Stimulated activated CD4-positive, alpha-beta T cell treated with anti-CD3 and anti-CD28 coated beads, Interleukin-2, amount 100 ng/mL, for 4 hours (primary cell): Measurements from ENCODE around the gene CFAP54.

Source experiments
- DNase-seq: peaks from one replicate; pipeline ENCODE4 v3.0.0-alpha.2; 2020; ENCODE audit warnings: low read depth

Gene CFAP54

GRCh38 chr12:96752211-96752610, 262.8 kb downstream of the CFAP54 start:
- no peak for DNase-seq

- no peak for DNase-seq
Observed at GRCh38 chr12:96766232-96766631, 276.9 kb downstream of the CFAP54 start.

- DNase-seq = no peak
Observed at GRCh38 chr12:96769400-96769799, 280.0 kb downstream of the CFAP54 start.

- no peak for DNase-seq
Observed at GRCh38 chr12:96770219-96771102, 281.1 kb downstream of the CFAP54 start.

GRCh38 chr12:96773031-96773430, 283.7 kb downstream of the CFAP54 start:
- no peak for DNase-seq

GRCh38 chr12:96774496-96775256, 285.3 kb downstream of the CFAP54 start:
- no peak for DNase-seq

GRCh38 chr12:96776908-96777307, 287.5 kb downstream of the CFAP54 start:
- DNase-seq = no peak

GRCh38 chr12:96780330-96780729, 291.0 kb downstream of the CFAP54 start:
- no peak for DNase-seq

GRCh38 chr12:96786791-96787190, 297.4 kb downstream of the CFAP54 start:
- DNase-seq = no peak

- no peak for DNase-seq
Observed at GRCh38 chr12:96803969-96804368, 314.6 kb downstream of the CFAP54 start.

GRCh38 chr12:96806272-96806671, 316.9 kb downstream of the CFAP54 start:
- no peak for DNase-seq

GRCh38 chr12:96807741-96808140, 318.4 kb downstream of the CFAP54 start:
- no peak for DNase-seq

GRCh38 chr12:96808587-96808986, 319.2 kb downstream of the CFAP54 start:
- no peak for DNase-seq

- no peak for DNase-seq
Observed at GRCh38 chr12:96809522-96809921, 320.1 kb downstream of the CFAP54 start.

GRCh38 chr12:96810057-96810456, 320.7 kb downstream of the CFAP54 start:
- no peak for DNase-seq

- DNase-seq = no peak
Observed at GRCh38 chr12:96810477-96810876, 321.1 kb downstream of the CFAP54 start.

GRCh38 chr12:96811083-96811482, 321.7 kb downstream of the CFAP54 start:
- DNase-seq = no peak

- DNase-seq = no peak
Observed at GRCh38 chr12:96812153-96812552, 322.8 kb downstream of the CFAP54 start.

- DNase-seq = no peak
Observed at GRCh38 chr12:96814200-96814599, 324.8 kb downstream of the CFAP54 start.

GRCh38 chr12:96821592-96821991, 332.2 kb downstream of the CFAP54 start:
- DNase-seq = no peak

GRCh38 chr12:96822641-96823040, 333.3 kb downstream of the CFAP54 start:
- no peak for DNase-seq

- no peak for DNase-seq
Observed at GRCh38 chr12:96824074-96824837, 334.9 kb downstream of the CFAP54 start.
